Ecto neural progenitor cell (in vitro differentiated cells): ENCODE measurements around the gene RGSL1.
"Not testable (repeated sequence)": the region's sequence is repeated elsewhere in the genome, so short reads cannot be mapped to it uniquely, and the experiment has no call there.

Experiments used
- DNase-seq: peaks from one replicate; pipeline ENCODE4 v3.0.0-alpha.2; 2018; ENCODE audit warnings: low spot score

RGSL1 gene

DNA sequence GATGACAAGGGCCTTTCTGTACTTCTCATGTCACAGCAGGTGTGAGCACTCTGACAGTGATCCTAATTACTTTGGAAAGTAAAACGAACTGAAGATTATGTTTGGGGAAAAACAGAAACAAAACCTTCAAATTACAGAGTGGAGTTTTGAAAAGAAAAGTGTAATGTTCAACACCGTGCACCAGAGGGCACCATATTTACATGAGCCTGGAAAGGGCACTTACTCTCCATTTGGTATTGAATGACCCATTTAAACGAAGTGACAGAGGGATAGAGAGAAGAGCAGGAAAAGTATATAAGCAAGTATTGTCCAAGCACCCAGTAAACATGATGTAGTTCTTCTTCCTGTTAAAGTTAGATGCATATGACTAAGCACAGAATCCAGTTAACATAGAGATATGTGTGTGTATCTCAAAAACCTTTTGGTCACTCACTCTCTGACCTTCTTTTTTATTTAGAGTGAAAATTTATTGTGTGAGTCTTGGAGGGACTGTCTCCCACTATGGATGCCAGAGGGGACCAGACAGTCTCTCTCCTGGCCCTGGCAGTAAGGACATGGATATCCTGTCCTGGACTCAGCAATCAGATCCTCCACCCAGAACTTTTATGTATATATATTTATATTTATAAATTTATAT is 3.8 kb upstream of the RGSL1 start:
- DNase-seq = no peak

DNA sequence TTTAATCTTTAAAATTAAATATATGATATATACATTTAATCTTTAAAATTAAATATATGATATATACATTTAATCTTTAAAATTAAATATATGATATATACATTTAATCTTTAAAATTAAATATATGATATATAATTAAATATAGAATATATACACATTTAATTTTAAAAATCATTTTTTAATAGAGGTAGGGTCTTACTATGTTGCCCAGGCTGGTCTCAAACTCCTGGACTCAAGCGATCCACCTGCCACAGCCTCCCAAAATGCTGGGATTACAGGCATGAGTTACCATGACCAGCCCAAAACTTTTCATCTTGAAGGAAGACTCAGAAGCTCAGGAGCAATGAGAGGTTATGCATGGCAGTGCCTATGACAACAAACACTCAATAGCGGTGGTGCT is 2.8 kb upstream of the RGSL1 start:
- not testable (repeated sequence) for DNase-seq

DNA sequence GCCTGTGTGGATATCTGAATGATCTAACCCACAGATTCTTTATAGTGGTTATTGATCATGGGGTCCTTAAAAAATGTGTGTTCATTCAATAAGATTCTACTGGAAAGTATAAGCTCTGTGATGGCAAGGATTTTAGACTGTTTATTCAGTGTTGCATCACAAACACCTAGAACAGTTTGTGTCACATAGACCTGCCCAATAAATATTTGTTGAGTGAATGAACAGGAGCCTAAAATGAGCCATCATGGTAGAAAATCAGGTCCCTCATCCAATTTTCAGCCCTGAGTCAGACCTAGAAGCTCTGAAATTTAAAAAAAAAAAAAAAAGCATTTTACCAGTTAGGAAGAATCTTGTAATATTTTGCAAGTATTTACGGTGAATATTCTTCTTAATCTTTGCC is 2.3 kb upstream of the RGSL1 start:
- DNase-seq = no peak

DNA sequence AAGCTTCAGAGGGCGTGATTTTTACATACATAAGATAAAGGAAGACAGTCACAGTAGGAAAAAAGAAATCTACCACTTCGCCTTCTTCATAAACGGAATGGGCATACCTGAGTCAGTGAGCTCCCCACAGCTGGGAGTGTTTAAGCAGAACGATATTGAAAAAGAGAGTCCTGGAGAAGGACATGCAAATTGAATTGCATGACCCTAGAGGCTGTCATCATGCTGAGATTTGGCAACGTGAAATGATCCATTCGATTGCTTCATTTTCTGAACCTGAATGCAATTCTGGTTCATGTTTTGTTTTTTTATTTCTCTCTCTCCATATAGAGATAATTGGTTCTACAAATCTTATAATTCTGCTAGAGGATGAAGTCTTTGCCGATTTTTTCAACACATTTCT is 3.7 kb downstream of the RGSL1 start:
- no peak for DNase-seq

DNA sequence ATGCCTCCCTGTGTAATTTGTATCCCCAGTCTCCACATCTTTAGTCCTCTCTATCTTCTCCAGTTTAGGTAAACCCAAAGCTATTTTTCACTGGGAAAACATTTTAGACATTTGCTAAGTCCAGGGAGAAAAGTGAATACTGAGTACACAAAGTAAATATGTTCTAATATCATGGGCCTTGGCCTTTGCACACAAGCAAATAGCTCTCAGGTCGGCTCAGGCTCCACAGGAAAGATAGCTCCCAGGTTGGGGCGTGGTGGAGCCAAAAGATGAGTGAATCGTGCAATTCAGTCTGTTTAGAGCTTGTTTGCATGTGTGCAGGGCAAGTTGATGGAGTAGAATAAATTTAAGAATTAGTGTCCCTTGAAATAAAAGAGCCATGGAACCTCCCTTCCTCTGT is 7.9 kb downstream of the RGSL1 start:
- DNase-seq = no peak

DNA sequence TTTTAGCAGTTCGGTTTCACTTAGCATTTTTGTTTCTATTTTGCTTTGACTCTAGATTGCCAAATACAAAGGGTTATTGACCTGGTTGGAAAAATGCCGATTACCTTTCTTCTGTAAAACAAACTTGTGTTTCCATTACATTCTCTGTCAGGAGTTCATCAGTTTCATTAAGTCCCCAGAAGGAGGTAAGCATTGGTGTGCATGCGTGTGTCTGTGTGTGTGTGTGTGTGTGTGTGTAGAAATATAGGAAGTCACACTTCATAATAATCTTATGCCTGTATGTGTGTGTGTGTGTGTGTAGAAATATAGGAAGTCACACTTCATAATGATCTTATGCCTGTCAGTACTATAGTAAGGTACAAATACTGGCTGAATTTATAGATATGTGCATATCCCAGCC is 10.0 kb downstream of the RGSL1 start:
- no peak for DNase-seq

DNA sequence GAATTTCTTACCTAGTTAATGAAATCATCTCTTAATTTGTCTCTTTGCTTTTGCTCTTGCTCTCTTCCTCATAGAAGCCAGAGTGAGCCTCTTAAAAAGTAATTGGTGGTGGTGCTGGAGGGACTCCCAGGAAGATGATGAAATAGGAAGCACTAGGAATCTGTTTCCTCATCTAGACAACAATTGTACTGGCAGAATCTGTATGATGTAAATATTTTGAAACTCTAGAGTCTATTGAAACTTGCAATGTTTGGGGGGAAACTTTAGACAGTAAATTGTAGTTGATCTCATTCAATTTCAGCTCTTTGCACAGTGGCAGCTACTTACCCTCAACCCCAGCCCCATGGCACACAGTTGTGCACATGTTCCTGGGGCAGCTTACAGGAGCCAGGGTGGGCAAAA is 10.6 kb downstream of the RGSL1 start:
- DNase-seq = no peak

DNA sequence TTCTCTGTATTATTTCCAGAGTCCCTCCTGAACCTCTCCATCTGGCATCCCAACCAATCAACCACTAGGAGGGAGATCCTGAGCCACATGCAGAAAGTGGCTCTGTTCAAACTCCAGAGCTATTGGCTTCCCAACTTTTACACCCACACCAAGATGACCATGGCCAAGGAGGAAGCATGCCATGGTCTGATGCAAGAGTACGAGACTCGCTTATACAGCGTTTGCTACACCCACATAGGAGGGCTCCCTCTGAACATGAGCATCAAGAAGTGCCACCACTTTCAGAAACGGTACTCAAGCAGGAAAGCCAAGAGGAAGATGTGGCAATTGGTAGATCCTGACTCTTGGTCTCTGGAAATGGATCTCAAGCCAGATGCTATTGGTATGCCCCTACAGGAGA is 23.6 kb downstream of the RGSL1 start:
- DNase-seq = no peak

DNA sequence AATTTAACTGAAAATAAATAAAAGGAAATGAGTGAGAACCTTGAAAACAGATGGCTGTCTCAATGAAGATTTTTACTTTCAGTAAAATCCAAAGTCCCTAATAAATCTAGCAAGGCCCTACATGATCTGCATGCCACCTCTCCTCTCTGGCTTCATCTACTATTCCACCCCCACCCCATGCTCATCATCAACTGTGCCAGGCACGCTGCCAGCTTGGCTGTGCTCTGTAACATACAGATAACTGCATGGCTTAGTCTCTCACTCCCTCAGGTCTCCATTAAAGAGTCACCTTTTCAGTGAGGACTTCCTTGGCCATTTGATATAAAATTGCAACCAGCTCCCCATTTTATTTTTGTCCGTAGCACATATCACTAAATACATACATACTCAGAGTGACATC is 26.7 kb downstream of the RGSL1 start:
- no peak for DNase-seq

DNA sequence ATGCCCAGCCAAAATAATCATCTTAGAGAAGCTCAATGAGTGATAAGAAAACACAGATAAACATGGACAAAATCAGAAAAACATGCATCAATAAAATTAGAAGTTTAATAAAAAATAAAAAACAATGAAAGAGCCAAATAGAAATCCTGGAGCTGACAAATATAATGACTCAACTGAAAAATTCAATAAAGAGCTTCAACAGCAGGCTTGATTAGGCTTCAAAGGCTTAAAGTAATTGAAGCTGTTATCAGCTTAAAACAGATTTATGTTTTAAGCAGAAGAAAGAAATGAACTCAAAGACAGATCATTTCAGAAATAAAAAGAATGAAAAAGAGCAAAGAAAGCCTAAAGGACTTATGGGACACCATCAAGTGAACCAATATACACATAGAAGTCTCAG is 28.3 kb downstream of the RGSL1 start:
- no peak for DNase-seq

DNA sequence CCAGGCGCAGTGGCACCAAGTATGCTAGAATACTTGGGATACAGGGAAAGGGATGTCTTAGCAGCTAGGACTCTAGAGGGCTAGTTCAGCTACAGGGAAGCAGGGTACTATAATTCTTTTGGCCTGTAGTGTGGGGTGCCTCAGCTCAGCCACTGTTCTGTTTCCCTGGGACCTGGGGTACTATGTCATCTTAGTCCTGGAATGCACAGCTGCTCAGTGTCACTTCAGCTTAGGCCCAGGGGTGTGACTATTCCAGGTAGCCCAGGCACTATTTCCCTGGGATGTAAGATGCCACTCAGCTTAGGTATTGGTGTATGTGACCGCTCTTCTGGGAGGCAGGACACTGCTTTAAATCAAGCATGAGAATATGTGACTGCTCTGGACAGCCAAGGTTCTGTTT is 34.1 kb downstream of the RGSL1 start:
- no peak for DNase-seq

DNA sequence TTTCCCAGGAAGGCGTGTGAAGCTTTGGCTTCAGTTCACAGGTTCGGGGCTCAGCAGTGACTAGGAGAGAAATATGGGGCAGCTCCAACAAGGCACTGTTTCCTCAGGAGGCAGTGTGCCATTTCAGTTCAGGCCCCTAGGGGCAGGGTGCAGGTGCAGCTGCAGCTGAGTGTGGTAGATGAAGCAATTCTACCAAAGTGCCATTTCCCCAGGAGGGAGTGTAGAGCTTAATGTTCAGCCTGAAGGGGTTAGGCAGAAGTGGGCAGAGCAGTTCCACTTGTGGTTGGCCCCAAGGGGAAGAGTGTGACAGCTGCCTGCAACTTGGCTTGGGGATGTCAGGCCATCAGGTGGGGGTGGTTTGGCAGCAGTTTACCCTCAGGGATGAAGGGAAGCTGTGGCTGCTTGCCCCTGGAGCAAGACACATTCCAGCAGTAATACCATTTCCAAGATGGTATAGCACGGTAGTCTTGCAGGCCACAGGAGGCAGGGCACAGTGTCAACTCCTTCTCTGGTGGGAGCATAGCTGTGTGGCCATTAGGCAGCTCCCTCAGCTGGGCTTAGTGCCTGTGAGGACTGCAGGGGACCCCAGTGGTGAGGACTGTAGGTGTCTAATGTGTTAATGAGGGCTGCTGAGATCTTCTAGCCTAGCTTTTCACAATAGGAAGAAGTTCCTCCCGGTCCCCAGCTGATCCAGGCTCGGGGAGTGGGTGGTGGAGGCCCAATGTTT is 34.7 kb downstream of the RGSL1 start:
- DNase-seq = no peak

DNA sequence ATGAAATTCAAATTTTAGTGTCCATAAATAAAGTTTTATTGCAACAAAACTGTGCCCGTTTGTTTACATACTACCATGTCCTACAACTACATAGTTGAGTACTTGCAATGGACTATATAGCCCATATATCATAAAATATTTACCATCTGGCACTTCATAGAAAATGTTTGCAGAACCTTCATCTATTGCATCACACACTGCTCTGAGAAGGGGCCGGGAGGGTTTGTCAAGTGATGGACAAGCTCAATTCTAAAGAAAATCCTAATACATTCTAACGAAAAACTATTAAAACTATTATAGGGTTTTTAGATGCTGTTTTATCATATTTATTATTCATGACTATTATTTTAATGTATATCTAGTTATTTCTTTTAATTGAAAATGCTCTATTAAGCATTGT is 35.9 kb downstream of the RGSL1 start:
- no peak for DNase-seq

DNA sequence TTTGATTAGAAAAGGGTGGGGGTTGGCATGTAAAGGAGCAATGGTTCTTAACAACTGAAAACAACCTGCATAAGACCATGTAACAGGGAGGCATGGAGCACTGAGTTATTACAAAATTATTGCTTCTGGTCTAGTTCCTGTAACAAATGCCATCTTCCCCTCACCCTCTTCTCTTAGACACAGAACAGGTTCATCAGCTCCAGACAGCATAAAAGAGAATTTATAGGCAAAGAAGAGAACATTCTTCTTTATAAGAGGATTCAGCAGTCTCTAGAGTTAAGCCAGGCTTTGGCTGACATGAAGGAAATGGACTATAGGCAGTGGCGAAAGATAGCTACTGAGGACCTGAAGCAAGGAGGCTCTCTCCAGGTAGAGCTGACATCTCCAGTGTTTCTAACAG is 38.9 kb downstream of the RGSL1 start:
- DNase-seq = no peak

DNA sequence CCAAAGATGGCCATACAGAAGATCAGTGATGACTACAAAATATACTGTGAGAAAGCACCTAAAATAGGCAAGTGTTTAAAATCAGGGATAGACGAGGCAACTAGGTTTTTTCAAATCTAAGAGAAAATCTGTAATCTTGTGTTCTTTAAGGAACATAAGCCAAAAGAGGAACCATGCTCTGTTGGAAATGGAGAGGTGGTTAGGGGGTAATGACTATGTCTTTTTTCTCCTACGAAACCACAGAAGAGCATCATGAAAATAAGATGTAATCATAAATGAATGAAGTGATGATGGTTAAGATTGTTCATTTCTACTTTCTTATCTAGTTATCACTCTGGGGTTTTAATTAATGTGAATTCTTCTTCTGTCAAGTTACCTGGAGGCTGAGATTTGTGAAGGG is 43.1 kb downstream of the RGSL1 start:
- DNase-seq = no peak

DNA sequence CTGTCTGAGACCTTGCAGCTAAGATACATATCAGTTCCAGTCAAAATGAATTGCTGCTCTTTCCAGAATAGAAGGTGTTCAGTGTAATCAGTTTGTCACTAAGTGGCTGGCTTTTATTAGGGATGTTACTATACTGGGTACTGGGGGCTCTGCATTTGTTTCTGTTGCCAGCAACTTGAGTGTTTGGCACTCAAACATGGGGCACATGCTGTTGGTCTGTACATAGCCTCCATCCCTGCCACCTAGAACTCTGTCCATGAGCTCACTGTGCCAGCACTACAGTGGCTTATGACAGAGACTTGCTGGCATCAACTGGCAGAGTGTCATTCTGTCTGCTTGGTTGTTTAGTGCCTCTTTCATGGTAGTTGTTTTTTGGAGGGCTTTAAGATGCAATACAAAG is 45.1 kb downstream of the RGSL1 start:
- DNase-seq = no peak

DNA sequence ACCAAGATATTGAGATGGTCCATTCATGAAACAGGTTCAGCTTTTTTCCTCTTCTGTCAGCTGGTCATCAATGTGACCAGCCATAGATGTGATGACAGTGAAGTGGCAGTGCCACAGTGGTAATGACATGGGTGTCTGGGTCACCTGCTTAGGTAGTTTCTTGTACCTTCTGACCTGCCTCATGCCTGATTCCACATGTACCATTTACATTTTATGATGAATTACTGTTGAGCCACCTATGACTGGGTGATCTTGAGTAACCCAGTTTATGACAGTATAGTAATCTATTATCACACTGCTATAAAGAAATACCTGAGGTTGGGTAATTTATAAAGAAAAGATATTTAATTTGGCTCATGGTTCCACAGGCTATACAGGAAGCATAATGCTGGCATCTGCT is 45.7 kb downstream of the RGSL1 start:
- no peak for DNase-seq

DNA sequence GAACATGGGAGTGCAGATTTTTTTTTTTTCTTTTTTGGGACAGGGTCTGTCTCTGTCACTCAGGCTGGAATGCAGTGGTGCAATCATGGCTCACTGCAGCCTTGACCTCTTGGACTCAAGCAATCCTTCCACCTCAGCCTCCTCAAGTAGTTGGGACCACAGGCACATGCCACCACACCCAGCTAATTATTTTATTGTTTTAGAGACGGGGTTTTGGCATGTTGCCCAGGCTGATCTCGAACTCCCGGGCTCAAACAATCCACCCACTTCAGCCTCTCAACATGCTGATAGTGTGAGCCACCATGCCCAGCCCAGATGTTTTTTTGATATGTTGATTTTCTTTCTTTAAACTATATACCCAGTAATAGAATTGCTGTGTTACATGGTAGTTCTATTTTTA is 57.7 kb downstream of the RGSL1 start:
- DNase-seq = no peak

DNA sequence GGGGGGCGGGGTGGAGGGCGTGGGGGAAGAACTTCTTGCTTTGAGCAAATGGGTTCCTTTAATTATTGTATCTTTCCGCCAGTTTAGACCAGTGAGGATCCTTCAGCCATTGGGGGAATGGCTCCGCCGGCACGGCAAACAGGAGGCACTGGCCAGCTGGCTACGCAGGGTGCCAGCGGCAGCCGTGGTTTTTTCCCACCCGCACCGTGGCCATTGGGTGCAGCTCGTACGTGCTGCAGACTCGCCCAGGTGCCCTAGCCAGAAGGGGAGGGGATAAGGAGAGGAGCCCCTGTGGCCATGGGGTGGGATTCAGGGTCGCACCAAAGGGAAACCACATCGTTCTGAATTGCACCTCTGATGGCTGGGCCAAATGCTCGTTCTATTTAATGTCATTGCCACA is 65.6 kb downstream of the RGSL1 start:
- no peak for DNase-seq

DNA sequence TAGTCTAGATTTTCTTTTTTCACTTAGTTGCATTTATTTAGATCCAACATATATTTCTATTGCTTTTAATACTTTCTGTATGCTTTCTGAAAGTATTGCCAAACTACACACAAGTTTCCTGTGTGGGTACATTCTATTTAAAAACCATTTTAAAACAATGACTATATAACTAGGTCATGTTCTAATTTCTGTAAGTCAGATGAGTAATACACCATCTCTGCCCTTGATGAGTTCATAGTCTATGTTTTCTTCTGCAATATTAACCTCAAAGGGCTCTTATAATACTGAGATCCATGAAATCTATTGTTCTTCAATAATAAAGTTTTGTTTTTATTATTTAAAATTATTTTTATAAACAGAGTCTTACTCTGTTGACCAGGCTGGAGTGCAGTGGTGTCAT is 70.8 kb downstream of the RGSL1 start:
- DNase-seq = no peak

DNA sequence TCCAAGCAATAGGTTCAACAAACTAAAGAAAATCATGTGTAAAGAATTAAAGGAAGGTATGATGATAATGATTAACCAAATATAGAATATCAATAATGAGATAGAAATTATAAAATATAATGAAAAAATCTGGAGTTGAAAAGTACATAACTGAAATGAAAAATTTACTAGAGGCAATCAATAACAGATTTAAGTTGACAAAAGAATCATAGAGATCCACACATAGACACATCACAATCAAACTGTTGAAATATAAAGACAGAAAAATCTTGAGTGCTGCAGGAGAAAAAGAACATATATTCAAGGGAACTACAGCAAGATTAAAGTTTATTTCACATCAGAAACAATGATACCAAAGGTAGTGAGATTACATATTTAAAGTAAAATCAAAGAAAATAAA is 75.4 kb downstream of the RGSL1 start:
- no peak for DNase-seq

DNA sequence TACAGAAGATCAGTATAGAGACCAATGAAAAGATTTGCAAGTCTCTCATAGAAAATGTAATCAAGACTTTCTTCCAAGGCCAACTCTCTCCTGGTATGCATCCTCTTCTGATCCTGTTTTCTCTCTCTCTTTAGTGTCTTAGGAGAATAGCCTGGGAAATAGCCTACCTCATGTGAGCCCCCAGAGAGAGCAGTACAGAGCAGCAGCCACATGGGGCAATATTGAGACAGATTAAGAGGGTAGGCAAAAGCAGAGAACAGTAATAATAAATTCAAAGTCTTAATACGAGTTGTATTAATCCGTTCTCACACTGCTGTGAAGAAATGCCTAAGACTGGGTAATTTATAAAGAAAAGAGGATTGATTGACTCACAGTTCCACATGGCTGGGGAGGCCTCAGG is 77.7 kb downstream of the RGSL1 start:
- no peak for DNase-seq

DNA sequence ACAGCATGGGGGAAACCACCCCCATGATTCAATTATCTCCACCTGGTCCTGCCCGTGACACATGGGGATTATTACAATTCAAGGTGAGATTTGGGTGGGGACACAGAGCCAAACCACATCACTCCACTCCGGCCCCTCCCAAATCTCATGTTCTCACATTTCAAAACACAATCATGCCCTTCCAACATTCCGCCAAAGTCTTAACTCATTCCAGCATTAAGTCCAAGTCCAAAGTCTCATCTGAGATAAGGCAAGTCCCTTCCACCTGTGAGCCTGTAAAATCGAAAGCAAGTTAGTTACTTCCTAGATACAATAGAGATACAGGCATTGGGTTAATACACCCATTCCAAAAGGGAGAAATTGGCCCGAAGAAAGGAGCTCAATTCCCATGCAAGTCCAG is 78.3 kb downstream of the RGSL1 start:
- not testable (repeated sequence) for DNase-seq

DNA sequence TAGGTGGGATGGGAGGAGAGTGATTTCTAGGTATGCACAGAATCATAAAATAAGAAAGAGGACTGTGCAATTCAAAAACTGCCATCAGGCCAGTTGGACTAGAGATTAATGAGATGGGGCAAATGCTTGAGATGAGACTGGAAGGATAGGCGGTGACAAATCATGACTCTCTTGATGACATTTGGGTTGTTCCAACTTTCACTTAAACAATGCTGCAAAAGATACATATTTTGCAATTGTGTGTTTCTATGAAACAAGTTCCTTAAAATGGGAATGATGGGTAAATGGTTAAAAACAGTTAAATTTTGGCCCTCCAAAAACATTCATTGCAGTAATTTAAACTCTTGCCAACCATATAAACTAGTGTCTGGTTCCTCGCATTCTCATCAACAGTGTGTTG is 84.0 kb downstream of the RGSL1 start:
- DNase-seq = no peak
